ENCODE results near the gene ACAA1. TPM values are rescaled to one million over a fixed set of nuclear protein-coding genes. Genes with fewer than 3 reads are reported as not detected.
"Not testable (repeated sequence)": the region's sequence is repeated elsewhere in the genome, so short reads cannot be mapped to it uniquely, and the experiment has no call there.

The ACAA1 gene
- total and polyA plus RNA-seq, 4 donors, result 220 to 410 (median 340) TPM

GRCh38 chr3:38089163-38089562 is 47.8 kb downstream of the ACAA1 start (continued):
- TF ChIP-seq, protein P1, sequence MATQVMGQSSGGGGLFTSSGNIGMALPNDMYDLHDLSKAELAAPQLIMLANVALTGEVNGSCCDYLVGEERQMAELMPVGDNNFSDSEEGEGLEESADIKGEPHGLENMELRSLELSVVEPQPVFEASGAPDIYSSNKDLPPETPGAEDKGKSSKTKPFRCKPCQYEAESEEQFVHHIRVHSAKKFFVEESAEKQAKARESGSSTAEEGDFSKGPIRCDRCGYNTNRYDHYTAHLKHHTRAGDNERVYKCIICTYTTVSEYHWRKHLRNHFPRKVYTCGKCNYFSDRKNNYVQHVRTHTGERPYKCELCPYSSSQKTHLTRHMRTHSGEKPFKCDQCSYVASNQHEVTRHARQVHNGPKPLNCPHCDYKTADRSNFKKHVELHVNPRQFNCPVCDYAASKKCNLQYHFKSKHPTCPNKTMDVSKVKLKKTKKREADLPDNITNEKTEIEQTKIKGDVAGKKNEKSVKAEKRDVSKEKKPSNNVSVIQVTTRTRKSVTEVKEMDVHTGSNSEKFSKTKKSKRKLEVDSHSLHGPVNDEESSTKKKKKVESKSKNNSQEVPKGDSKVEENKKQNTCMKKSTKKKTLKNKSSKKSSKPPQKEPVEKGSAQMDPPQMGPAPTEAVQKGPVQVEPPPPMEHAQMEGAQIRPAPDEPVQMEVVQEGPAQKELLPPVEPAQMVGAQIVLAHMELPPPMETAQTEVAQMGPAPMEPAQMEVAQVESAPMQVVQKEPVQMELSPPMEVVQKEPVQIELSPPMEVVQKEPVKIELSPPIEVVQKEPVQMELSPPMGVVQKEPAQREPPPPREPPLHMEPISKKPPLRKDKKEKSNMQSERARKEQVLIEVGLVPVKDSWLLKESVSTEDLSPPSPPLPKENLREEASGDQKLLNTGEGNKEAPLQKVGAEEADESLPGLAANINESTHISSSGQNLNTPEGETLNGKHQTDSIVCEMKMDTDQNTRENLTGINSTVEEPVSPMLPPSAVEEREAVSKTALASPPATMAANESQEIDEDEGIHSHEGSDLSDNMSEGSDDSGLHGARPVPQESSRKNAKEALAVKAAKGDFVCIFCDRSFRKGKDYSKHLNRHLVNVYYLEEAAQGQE (IDR thresholded peaks at IDR 0.05), result no peak
- no peak for TF ChIP-seq NR2F2 (IDR thresholded peaks at IDR 0.05)
- no peak for TF ChIP-seq HNF4G (IDR thresholded peaks at IDR 0.05)
- no peak for TF ChIP-seq JUND (IDR thresholded peaks at IDR 0.05)
- TF ChIP-seq SP1 (IDR thresholded peaks at IDR 0.05), result no peak
- no peak for TF ChIP-seq EGR1 (IDR thresholded peaks at IDR 0.05; ENCODE audit: low read depth in 2 of 2)

GRCh38 chr3:38088126-38089078 is 48.5 kb downstream of the ACAA1 start:
- peaks cover 2 to 13% (median 9%) of the 10 kb centered on the region in 4 donors for H3K4me1 ChIP-seq (ENCODE audit: control insufficient read depth in 4 of 4, insufficient read depth in 4 of 4, low read length in 3 of 4)
- no peaks in the 10 kb centered on the region for H3K27me3 ChIP-seq (ENCODE audit: control insufficient read depth in 4 of 4, insufficient read depth in 4 of 4, low read length in 3 of 4)
- TF ChIP-seq, protein P1 (IDR thresholded peaks at IDR 0.05), result no peak
- TF ChIP-seq SP1 (IDR thresholded peaks at IDR 0.05), result no peak
- TF ChIP-seq, protein P2, sequence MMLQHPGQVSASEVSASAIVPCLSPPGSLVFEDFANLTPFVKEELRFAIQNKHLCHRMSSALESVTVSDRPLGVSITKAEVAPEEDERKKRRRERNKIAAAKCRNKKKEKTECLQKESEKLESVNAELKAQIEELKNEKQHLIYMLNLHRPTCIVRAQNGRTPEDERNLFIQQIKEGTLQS (IDR thresholded peaks at IDR 0.05), result no peak
- no peak for TF ChIP-seq GABPA (IDR thresholded peaks at IDR 0.05 in 1 of 2, conservative IDR thresholded peaks at IDR 0.05 in 1 of 2)
- TF ChIP-seq FOXA2 (IDR thresholded peaks at IDR 0.05), result no peak
- no peak for TF ChIP-seq JUND (IDR thresholded peaks at IDR 0.05)
- TF ChIP-seq HNF4G (IDR thresholded peaks at IDR 0.05), result no peak
- TF ChIP-seq, protein P3, sequence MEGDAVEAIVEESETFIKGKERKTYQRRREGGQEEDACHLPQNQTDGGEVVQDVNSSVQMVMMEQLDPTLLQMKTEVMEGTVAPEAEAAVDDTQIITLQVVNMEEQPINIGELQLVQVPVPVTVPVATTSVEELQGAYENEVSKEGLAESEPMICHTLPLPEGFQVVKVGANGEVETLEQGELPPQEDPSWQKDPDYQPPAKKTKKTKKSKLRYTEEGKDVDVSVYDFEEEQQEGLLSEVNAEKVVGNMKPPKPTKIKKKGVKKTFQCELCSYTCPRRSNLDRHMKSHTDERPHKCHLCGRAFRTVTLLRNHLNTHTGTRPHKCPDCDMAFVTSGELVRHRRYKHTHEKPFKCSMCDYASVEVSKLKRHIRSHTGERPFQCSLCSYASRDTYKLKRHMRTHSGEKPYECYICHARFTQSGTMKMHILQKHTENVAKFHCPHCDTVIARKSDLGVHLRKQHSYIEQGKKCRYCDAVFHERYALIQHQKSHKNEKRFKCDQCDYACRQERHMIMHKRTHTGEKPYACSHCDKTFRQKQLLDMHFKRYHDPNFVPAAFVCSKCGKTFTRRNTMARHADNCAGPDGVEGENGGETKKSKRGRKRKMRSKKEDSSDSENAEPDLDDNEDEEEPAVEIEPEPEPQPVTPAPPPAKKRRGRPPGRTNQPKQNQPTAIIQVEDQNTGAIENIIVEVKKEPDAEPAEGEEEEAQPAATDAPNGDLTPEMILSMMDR (IDR thresholded peaks at IDR 0.05; ENCODE audit: low read depth, low read length, missing input control), result no peak
- TF ChIP-seq, protein P4, sequence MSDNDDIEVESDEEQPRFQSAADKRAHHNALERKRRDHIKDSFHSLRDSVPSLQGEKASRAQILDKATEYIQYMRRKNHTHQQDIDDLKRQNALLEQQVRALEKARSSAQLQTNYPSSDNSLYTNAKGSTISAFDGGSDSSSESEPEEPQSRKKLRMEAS (IDR thresholded peaks at IDR 0.05), result no peak
- TF ChIP-seq TAF1 (conservative IDR thresholded peaks at IDR 0.05), result no peak
- TF ChIP-seq HNF4A (conservative IDR thresholded peaks at IDR 0.05), result no peak
- TF ChIP-seq EGR1 (IDR thresholded peaks at IDR 0.05; ENCODE audit: low read depth in 2 of 2), result no peak
- no peak for TF ChIP-seq RAD21 (IDR thresholded peaks at IDR 0.05)
- no peak for TF ChIP-seq NR2F2 (IDR thresholded peaks at IDR 0.05)
- no peak for TF ChIP-seq FOXA1 (IDR thresholded peaks at IDR 0.05)
- H3K4me3 ChIP-seq (ENCODE audit: low read depth in 1 of 3, low read length in 3 of 3), result no peak overlapping the region
- no peak overlapping the region for H3K27ac ChIP-seq (ENCODE audit: low read depth in 1 of 2, low read length in 2 of 2)
- no peaks in the 10 kb centered on the region for H3K9me3 ChIP-seq (ENCODE audit: control insufficient read depth in 4 of 4, low read length in 3 of 4)
- no peak overlapping the region for H3K9ac ChIP-seq (ENCODE audit: low read depth in 1 of 2, low read length in 2 of 2)
- DNase-seq (ENCODE audit: low spot score), result no peak
- 92% methylated on average over 11 of the region's 11 CpGs for WGBS
- no peaks in the 10 kb centered on the region for H3K36me3 ChIP-seq (ENCODE audit: control insufficient read depth in 4 of 4, insufficient read depth in 3 of 4, low read depth in 1 of 4, low read length in 3 of 4)

DNA sequence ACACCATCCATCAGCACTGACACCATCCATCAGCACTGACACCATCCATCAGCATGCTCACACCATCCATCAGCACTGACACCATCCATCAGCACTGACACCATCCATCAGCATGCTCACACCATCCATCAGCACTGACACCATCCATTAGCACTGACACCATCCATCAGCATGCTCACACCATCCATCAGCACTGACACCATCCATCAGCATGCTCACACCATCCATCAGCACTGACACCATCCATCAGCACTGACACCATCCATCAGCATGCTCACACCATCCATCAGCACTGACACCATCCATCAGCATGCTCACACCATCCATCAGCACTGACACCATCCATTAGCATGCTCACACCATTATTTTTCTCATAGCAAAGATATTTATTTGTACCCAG is 49.6 kb downstream of the ACAA1 start:
- H3K27me3 ChIP-seq (ENCODE audit: control insufficient read depth in 4 of 4, insufficient read depth in 4 of 4, low read length in 3 of 4); H3K4me3 ChIP-seq (ENCODE audit: low read depth in 1 of 3, low read length in 3 of 3); H3K9ac ChIP-seq (ENCODE audit: low read depth in 1 of 2, low read length in 2 of 2); H3K27ac ChIP-seq (ENCODE audit: low read depth in 1 of 2, low read length in 2 of 2); DNase-seq (ENCODE audit: low spot score); H3K9me3 ChIP-seq (ENCODE audit: control insufficient read depth in 4 of 4, low read length in 3 of 4); H3K36me3 ChIP-seq (ENCODE audit: control insufficient read depth in 4 of 4, insufficient read depth in 3 of 4, low read depth in 1 of 4, low read length in 3 of 4): not testable (repeated sequence)
- H3K4me1 ChIP-seq (ENCODE audit: control insufficient read depth in 4 of 4, insufficient read depth in 4 of 4, low read length in 3 of 4), result peaks cover 2 to 13% (median 9%) of the 10 kb centered on the region in 4 donors

Measured in liver (tissue), 9 donors.